Measurements from ENCODE around the gene RRP36.

Gene RRP36

DNA sequence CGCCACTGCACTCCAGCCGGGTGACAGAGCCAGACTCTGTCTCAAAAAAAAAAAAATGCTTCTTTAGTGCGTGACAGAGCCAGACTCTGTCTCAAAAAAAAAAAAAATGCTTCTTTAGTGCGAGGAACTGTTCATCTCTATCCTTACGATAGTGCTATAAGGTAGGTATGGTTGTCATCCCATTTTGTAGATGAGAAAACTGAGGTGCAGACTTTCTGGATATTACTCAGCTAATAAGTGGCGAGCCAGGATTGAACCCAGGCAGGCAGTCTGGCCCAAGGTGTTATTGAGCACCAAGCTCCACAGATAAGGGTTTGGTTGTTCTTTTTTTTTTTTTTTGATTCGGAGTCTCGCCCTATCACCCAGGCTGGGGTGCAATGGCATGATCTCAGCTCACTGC is 19.6 kb upstream of the RRP36 start:
- TF ChIP-seq SPI1 (IDR thresholded peaks at IDR 0.05; ENCODE audit: borderline replicate concordance, low read depth) (no peak), GABPA (IDR thresholded peaks at IDR 0.05; ENCODE audit: low read depth) (no peak), POLR2AphosphoS5 (IDR thresholded peaks at IDR 0.05; ENCODE audit: low read depth) (no peak), CTCF (IDR thresholded peaks at IDR 0.05; ENCODE audit: insufficient read depth, low read length) (no peak)
- TF ChIP-seq, protein P1, sequence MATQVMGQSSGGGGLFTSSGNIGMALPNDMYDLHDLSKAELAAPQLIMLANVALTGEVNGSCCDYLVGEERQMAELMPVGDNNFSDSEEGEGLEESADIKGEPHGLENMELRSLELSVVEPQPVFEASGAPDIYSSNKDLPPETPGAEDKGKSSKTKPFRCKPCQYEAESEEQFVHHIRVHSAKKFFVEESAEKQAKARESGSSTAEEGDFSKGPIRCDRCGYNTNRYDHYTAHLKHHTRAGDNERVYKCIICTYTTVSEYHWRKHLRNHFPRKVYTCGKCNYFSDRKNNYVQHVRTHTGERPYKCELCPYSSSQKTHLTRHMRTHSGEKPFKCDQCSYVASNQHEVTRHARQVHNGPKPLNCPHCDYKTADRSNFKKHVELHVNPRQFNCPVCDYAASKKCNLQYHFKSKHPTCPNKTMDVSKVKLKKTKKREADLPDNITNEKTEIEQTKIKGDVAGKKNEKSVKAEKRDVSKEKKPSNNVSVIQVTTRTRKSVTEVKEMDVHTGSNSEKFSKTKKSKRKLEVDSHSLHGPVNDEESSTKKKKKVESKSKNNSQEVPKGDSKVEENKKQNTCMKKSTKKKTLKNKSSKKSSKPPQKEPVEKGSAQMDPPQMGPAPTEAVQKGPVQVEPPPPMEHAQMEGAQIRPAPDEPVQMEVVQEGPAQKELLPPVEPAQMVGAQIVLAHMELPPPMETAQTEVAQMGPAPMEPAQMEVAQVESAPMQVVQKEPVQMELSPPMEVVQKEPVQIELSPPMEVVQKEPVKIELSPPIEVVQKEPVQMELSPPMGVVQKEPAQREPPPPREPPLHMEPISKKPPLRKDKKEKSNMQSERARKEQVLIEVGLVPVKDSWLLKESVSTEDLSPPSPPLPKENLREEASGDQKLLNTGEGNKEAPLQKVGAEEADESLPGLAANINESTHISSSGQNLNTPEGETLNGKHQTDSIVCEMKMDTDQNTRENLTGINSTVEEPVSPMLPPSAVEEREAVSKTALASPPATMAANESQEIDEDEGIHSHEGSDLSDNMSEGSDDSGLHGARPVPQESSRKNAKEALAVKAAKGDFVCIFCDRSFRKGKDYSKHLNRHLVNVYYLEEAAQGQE (IDR thresholded peaks at IDR 0.05; ENCODE audit: insufficient replicate concordance, low read depth), result no peak
- DNase-seq (ENCODE audit: low read depth in 1 of 2, low spot score in 1 of 2), result no peak
- Histone ChIP-seq H3K27me3 (ENCODE audit: insufficient read depth, poor library complexity, severe bottlenecking) (no peaks in the 10 kb centered on the region), H3K4me3 (replicated peaks; ENCODE audit: insufficient read depth, low read length) (no peak overlapping the region), H3K27ac (replicated peaks) (no peak overlapping the region)

DNA sequence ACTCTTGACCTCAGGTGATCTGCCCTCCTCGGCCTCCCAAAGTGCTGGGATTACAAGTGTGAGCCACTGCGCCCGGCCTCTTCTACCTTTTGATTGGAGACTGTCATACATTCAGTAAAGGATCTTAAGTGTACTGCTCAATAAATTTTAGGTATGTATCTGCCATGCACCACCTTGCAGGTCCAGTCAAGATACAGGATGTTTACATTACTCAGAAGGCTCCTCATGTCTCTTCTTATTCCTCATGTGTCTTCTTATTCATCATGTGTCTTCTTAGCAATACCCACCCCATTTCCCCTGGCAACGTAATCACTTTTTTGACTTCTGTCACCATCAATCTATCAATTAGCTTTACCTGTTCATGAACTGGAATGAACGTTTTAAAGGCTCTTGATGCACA is 15.6 kb upstream of the RRP36 start:
- no peak for TF ChIP-seq SPI1 (IDR thresholded peaks at IDR 0.05; ENCODE audit: borderline replicate concordance, low read depth)
- TF ChIP-seq CTCF (IDR thresholded peaks at IDR 0.05; ENCODE audit: insufficient read depth, low read length), result no peak
- Histone ChIP-seq H3K4me3 (replicated peaks; ENCODE audit: insufficient read depth, low read length) (no peak overlapping the region), H3K27me3 (ENCODE audit: insufficient read depth, poor library complexity, severe bottlenecking) (no peaks in the 10 kb centered on the region)

DNA sequence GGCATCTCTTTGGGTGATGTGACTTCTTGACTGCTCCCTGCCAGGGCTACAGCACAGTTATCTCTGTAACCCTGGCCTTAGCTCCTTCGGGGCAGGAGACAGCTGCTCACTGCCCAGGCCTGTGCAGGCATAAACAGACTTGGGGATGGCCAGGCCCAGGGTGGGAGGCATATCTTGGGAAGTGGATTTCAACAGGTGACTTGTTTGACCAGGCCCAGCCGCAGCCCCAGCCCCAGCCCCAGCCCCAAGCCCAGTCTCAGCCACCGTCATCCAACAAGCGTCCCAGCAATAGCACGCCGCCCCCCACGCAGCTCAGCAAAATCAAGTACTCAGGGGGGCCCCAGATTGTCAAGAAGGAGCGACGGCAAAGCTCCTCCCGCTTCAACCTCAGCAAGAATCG is 15.2 kb upstream of the RRP36 start:
- TF ChIP-seq SPI1 (IDR thresholded peaks at IDR 0.05; ENCODE audit: borderline replicate concordance, low read depth) (no peak), POLR2AphosphoS5 (IDR thresholded peaks at IDR 0.05; ENCODE audit: low read depth) (no peak), GABPA (IDR thresholded peaks at IDR 0.05; ENCODE audit: low read depth) (no peak), CTCF (IDR thresholded peaks at IDR 0.05; ENCODE audit: insufficient read depth, low read length) (no peak)
- TF ChIP-seq, protein P1 (IDR thresholded peaks at IDR 0.05; ENCODE audit: insufficient replicate concordance, low read depth), result no peak

More for the DNA sequence above, 15.6 kb upstream of the RRP36 start:
- H3K27ac ChIP-seq (replicated peaks), result no peak overlapping the region
- DNase-seq (ENCODE audit: low read depth in 1 of 2, low spot score in 1 of 2), result no peak

DNA sequence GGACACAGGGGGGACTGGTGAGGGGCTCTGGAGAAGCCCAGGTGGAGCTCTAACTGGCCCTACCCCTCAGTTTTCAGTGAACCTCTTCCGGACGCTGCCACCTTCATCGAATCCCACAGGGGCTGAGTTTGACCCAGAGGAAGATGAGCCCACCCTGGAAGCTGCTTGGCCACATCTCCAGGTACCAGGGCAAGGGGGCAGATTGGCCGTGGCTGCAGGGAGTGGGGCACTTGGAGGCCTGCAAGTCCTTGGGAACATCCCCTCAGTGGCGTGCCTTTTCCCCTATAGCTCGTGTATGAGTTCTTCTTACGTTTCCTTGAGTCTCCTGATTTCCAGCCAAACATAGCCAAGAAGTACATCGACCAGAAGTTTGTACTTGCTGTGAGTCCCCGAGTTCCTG is 14.3 kb upstream of the RRP36 start:
- no peak for DNase-seq (ENCODE audit: low read depth in 1 of 2, low spot score in 1 of 2)
- Histone ChIP-seq H3K27me3 (ENCODE audit: insufficient read depth, poor library complexity, severe bottlenecking) (no peaks in the 10 kb centered on the region), H3K27ac (replicated peaks) (no peak overlapping the region), H3K4me3 (replicated peaks; ENCODE audit: insufficient read depth, low read length) (no peak overlapping the region)
- TF ChIP-seq GABPA (IDR thresholded peaks at IDR 0.05; ENCODE audit: low read depth) (no peak), SPI1 (IDR thresholded peaks at IDR 0.05; ENCODE audit: borderline replicate concordance, low read depth) (no peak), POLR2AphosphoS5 (IDR thresholded peaks at IDR 0.05; ENCODE audit: low read depth) (no peak), CTCF (IDR thresholded peaks at IDR 0.05; ENCODE audit: insufficient read depth, low read length) (no peak)
- TF ChIP-seq, protein P1 (IDR thresholded peaks at IDR 0.05; ENCODE audit: insufficient replicate concordance, low read depth), result no peak

More for the DNA sequence above, 15.2 kb upstream of the RRP36 start:
- Histone ChIP-seq H3K27me3 (ENCODE audit: insufficient read depth, poor library complexity, severe bottlenecking) (no peaks in the 10 kb centered on the region), H3K4me3 (replicated peaks; ENCODE audit: insufficient read depth, low read length) (no peak overlapping the region), H3K27ac (replicated peaks) (no peak overlapping the region)
- no peak for DNase-seq (ENCODE audit: low read depth in 1 of 2, low spot score in 1 of 2)

Measured in HL-60 (cell line).